ENCODE data around the gene BICRAL. TPM values are rescaled to one million over a fixed set of nuclear protein-coding genes. Genes with fewer than 3 reads are reported as not detected.
A peak's percentile ranks its signal among the peaks of the same experiment; 100 is the strongest.
"Not testable (repeated sequence)": the region's sequence is repeated elsewhere in the genome, so short reads cannot be mapped to it uniquely, and the experiment has no call there.

Gene BICRAL
- total and polyA plus RNA-seq, 7 donors: 4.6 to 18.5 (median 13.6) TPM

DNA sequence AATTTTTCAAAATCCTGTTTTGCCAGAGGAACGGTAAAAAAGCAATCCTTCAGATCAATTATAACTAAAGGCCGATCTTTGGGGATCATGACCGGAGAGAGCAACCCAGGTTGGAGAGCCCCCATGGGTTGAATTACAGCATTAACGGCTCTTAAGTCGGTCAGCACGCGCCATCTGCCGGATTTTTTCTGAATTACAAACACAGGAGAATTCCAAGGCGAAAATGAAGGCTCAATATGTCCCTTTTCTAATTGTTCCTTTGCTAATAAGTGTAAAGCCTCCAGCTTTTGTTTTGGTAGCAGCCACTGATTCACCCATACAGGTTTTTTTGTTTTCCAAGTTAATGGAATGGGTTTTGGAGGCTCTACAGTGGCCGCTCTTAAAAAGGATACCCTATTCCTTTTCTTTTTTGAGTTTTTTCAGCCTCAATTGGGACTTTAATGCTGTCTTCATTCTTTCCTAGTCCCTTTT, 117.1 kb downstream of the BICRAL start:
- Histone ChIP-seq H3K4me3 (no peak overlapping the region), H3K4me1 (peaks cover 0 to 7% (median 1%) of the 10 kb centered on the region in 4 donors), H3K9me3 (no peaks in the 10 kb centered on the region), H3K27ac (no peak overlapping the region), H3K36me3 (no peaks in the 10 kb centered on the region), H3K27me3 (no peaks in the 10 kb centered on the region)
- intact Hi-C loops (cut with DNase I): loop anchor here (1.0 kb wide), 1 partner anchor 238 kb away; no protein-coding TSS in a partner anchor
- DNase-seq: peak; percentile 85
- TF ChIP-seq EP300 (IDR thresholded peaks at IDR 0.05): no peak
- TF ChIP-seq POLR2AphosphoS5 (IDR thresholded peaks at IDR 0.05): no peak
- TF ChIP-seq CTCF (IDR thresholded peaks at IDR 0.05): peak; percentile 60 to 89 (median 72)
- no peak for TF ChIP-seq POLR2A (IDR thresholded peaks at IDR 0.05)
- WGBS, 2 donors: 10 to 11% methylated on average over 10 of the region's 10 CpGs

DNA sequence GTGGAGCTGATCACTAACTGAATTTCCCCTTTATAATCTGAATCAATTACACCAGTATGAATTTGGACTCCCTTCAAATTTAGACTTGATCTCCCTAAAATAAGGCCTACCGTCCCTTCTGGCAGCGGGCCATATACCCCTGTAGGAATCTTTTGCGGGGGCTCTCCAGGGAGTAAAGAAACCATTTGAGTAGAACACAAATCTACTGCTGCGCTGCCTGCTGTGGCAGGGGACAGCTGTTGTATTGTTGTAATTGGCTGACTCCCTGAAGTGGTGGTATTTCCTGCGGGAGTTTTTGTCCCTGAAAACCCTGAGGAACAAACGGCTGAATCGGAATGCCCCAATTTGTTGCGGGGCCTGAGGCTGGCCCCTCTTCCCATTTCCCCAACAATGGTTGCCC, 118.0 kb downstream of the BICRAL start:
- WGBS, 2 donors: 72 to 73% methylated on average over 8 of the region's 8 CpGs
- no peak for DNase-seq

GRCh38 chr6:42901538-42901957, 119.7 kb downstream of the BICRAL start:
- no peak overlapping the region for H3K4me3 ChIP-seq
- DNase-seq: peak; percentile 90
- intact Hi-C loops (cut with DNase I): loop anchor here (1.0 to 5.0 kb wide), 2 partner anchors 111 to 242 kb away; partner anchors contain the start of genes KLHDC3 and MEA1
- no peaks in the 10 kb centered on the region for H3K9me3 ChIP-seq
- H3K4me1 ChIP-seq: peaks cover 0 to 7% (median 1%) of the 10 kb centered on the region in 4 donors
- 1 to 7% methylated on average over 11 of the region's 11 CpGs for WGBS, 2 donors
- H3K27ac ChIP-seq: no peak overlapping the region
- no peaks in the 10 kb centered on the region for H3K36me3 ChIP-seq
- no peaks in the 10 kb centered on the region for H3K27me3 ChIP-seq
- TF ChIP-seq CTCF (IDR thresholded peaks at IDR 0.05) (peak; percentile 85 to 89 (median 88)), EP300 (IDR thresholded peaks at IDR 0.05) (no peak), POLR2A (IDR thresholded peaks at IDR 0.05) (no peak), POLR2AphosphoS5 (IDR thresholded peaks at IDR 0.05) (peak in 1 of 4 donors; percentile 37)

More for the DNA sequence above, 118.0 kb downstream of the BICRAL start:
- Histone ChIP-seq H3K27me3 (no peaks in the 10 kb centered on the region), H3K4me1 (peaks cover 0 to 7% (median 1%) of the 10 kb centered on the region in 4 donors), H3K9me3 (no peaks in the 10 kb centered on the region), H3K27ac (no peak overlapping the region), H3K4me3 (no peak overlapping the region), H3K36me3 (no peaks in the 10 kb centered on the region)
- intact Hi-C loops (cut with DNase I): loop anchor here (1.0 to 5.0 kb wide), 2 partner anchors 112 to 239 kb away; partner anchors contain the start of genes KLHDC3 and MEA1
- no peak for TF ChIP-seq POLR2A (IDR thresholded peaks at IDR 0.05)
- no peak for TF ChIP-seq EP300 (IDR thresholded peaks at IDR 0.05)
- TF ChIP-seq CTCF (IDR thresholded peaks at IDR 0.05): no peak

GRCh38 chr6:42902429-42903263, 120.8 kb downstream of the BICRAL start:
- H3K4me1 ChIP-seq, H3K36me3 ChIP-seq, H3K27me3 ChIP-seq, H3K9me3 ChIP-seq, H3K27ac ChIP-seq, H3K4me3 ChIP-seq, DNase-seq: not testable (repeated sequence)
- 80 to 84% methylated on average over 22 of the region's 22 CpGs for WGBS, 2 donors
- intact Hi-C loops (cut with DNase I): loop anchor here (5.0 kb wide), 1 partner anchor 110 kb away; the partner anchor contains the start of genes KLHDC3 and MEA1

DNA sequence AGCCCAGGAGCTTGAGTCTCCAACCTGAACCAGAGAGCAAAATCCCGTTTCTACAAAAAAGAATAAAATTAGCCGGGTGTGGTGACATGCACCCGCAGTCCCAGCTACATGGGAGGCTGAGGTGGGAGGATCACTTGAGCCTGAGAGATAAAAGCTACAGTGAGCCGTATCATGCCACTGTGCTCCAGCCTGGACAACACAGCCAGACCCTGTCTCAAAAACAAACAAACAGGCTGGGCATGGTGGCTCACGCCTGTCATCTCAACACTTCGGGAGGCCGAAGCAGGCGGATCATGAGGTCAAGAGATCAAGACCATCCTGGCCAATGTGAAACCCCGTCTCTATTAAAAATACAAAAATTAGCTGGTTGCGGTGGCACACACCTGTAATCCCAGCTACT, 122.6 kb downstream of the BICRAL start:
- Histone ChIP-seq H3K27ac (no peak overlapping the region), H3K36me3 (no peaks in the 10 kb centered on the region), H3K4me3 (no peak overlapping the region), H3K27me3 (no peaks in the 10 kb centered on the region), H3K9me3 (no peaks in the 10 kb centered on the region), H3K4me1 (peaks cover 0 to 7% (median 1%) of the 10 kb centered on the region in 4 donors)
- intact Hi-C loops (cut with DNase I): loop anchor here (5.0 kb wide), 1 partner anchor 108 kb away; the partner anchor contains the start of genes KLHDC3 and MEA1
- 87 to 92% methylated on average over 10 of the region's 10 CpGs for WGBS, 2 donors
- DNase-seq: no peak
- TF ChIP-seq POLR2A (IDR thresholded peaks at IDR 0.05) (no peak), POLR2AphosphoS5 (IDR thresholded peaks at IDR 0.05) (no peak), CTCF (IDR thresholded peaks at IDR 0.05) (no peak), EP300 (IDR thresholded peaks at IDR 0.05) (no peak)
